Progenitor cell of endocrine pancreas (in vitro differentiated cells): ENCODE results near the gene TRIM32. TPM values are rescaled to one million over a fixed set of nuclear protein-coding genes. Genes with fewer than 3 reads are reported as not detected.

Experiments used
- DNase-seq: peaks from one replicate; pipeline ENCODE4 v3.0.0; 2021; ENCODE audit warnings: low spot score; ENCODE audit not compliant: unreplicated experiment
- H3K27ac Mint-ChIP-seq: 2 replicates; pipeline ENCODE4 v1.8.0; 2021; ENCODE audit warnings: mild to moderate bottlenecking, moderate library complexity, mixed read lengths
- H3K27me3 Mint-ChIP-seq: 2 replicates; pipeline ENCODE4 v1.8.0; 2021; ENCODE audit warnings: mixed read lengths
- H3K36me3 Mint-ChIP-seq: 2 replicates; pipeline ENCODE4 v1.8.0; 2022; ENCODE audit warnings: mixed read lengths; ENCODE audit not compliant: insufficient read depth
- H3K4me1 Mint-ChIP-seq: 2 replicates; pipeline ENCODE4 v1.8.0; 2021; ENCODE audit warnings: low read depth, mixed read lengths
- H3K4me3 Mint-ChIP-seq: 2 replicates; pipeline ENCODE4 v1.8.0; 2021; ENCODE audit warnings: low read depth, mild to moderate bottlenecking, moderate library complexity, mixed read lengths
- H3K9me3 Mint-ChIP-seq: 2 replicates; pipeline ENCODE4 v1.8.0; 2021; ENCODE audit warnings: low read depth, mixed read lengths
- CTCF ChIP-seq: fragments of 200-600 bp; sonication (generic); IDR thresholded peaks from one replicate; pipeline ENCODE4 v1.5.0; 2021; ENCODE audit warnings: antibody characterized with exemption, mild to moderate bottlenecking; ENCODE audit not compliant: unreplicated experiment
- total RNA-seq: library from RNA; stranded (reverse); gene quantifications from 2 replicates; pipeline ENCODE4 v1.2.1, GENCODE V29; 2021

TRIM32 gene
- total RNA-seq, 1 donor from 2014 or later = 16.5 TPM

GRCh38 chr9:116717150-116717549, 30.0 kb downstream of the TRIM32 start:
- DNase-seq = no peak
- Mint-ChIP-seq H3K4me3 (no peak overlapping the region), H3K27ac (no peak overlapping the region), H3K27me3 (no peaks in the 10 kb centered on the region), H3K36me3 (peaks cover 3% of the 10 kb centered on the region), H3K4me1 (no peaks in the 10 kb centered on the region), H3K9me3 (no peaks in the 10 kb centered on the region)
- no peak for TF ChIP-seq CTCF

- H3K27ac Mint-ChIP-seq = no peak overlapping the region
- TF ChIP-seq CTCF = no peak
- H3K36me3 Mint-ChIP-seq = peaks cover 3% of the 10 kb centered on the region
- H3K4me3 Mint-ChIP-seq = no peak overlapping the region
- no peaks in the 10 kb centered on the region for H3K4me1 Mint-ChIP-seq
- no peak for DNase-seq
- no peaks in the 10 kb centered on the region for H3K9me3 Mint-ChIP-seq
- no peaks in the 10 kb centered on the region for H3K27me3 Mint-ChIP-seq
These were observed 31.0 kb downstream of the TRIM32 start for GRCh38 chr9:116718111-116718510.

- TF ChIP-seq CTCF = no peak
- DNase-seq = no peak
- Mint-ChIP-seq H3K4me3 (no peak overlapping the region), H3K27me3 (no peaks in the 10 kb centered on the region), H3K36me3 (peaks cover 3% of the 10 kb centered on the region), H3K4me1 (no peaks in the 10 kb centered on the region), H3K27ac (no peak overlapping the region), H3K9me3 (no peaks in the 10 kb centered on the region)
These were observed 33.0 kb downstream of the TRIM32 start for GRCh38 chr9:116720111-116720510.

- H3K4me3 Mint-ChIP-seq = no peak overlapping the region
- H3K27me3 Mint-ChIP-seq = no peaks in the 10 kb centered on the region
- no peak for TF ChIP-seq CTCF
- no peaks in the 10 kb centered on the region for H3K4me1 Mint-ChIP-seq
- H3K36me3 Mint-ChIP-seq = peaks cover 3% of the 10 kb centered on the region
- no peak overlapping the region for H3K27ac Mint-ChIP-seq
- no peak for DNase-seq
- H3K9me3 Mint-ChIP-seq = no peaks in the 10 kb centered on the region
These were observed 34.3 kb downstream of the TRIM32 start for GRCh38 chr9:116721411-116721810.

GRCh38 chr9:116721944-116722343, 34.8 kb downstream of the TRIM32 start:
- Mint-ChIP-seq H3K4me3 (no peak overlapping the region), H3K27ac (no peak overlapping the region), H3K36me3 (peaks cover 3% of the 10 kb centered on the region), H3K4me1 (no peaks in the 10 kb centered on the region), H3K9me3 (no peaks in the 10 kb centered on the region), H3K27me3 (no peaks in the 10 kb centered on the region)
- no peak for DNase-seq
- no peak for TF ChIP-seq CTCF

GRCh38 chr9:116724123-116724522, 37.0 kb downstream of the TRIM32 start:
- peaks cover 1% of the 10 kb centered on the region for H3K36me3 Mint-ChIP-seq

More at GRCh38 chr9:116724123-116724522, 37.0 kb downstream of the TRIM32 start:
- Mint-ChIP-seq H3K4me1 (no peaks in the 10 kb centered on the region), H3K4me3 (no peak overlapping the region), H3K9me3 (no peaks in the 10 kb centered on the region), H3K27ac (no peak overlapping the region), H3K27me3 (no peaks in the 10 kb centered on the region)
- TF ChIP-seq CTCF = no peak
- DNase-seq = no peak
